ENCODE data around the gene BEX3.
A peak's percentile ranks its signal among the peaks of the same experiment; 100 is the strongest.

BEX3 gene

DNA sequence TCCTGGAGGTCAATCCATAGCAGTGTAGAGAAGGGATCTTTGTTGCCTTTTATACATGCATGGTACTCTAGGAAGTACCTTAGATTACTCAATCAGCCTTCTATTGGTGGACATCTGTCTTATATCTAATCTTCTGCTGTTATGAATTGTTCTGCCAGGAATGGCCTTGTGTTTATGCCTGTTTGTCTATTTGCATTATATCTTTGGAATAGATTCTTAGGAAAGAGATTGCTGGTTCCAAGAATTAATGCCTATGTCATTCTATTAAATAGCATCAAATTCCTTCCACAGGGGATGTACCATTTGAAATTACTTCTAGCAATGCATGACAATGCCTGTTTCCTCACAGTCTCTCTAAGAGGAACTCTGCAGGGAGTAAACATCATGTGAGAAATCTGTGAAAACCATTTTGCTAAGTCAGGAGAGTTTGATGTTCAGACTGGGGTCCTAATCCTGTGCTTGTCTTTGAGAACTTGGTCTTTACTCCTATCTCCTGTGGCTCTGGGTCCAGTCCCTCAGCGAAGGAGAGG lies 42.5 kb downstream of the BEX3 start:
- Histone ChIP-seq H3K9ac (peak overlapping the region in 1 of 11 experiments; percentile 67; a peak in 1 of 22 replicates), H3K4me2 (peak overlapping the region in 2 of 11 experiments; percentile 26 to 36; a peak in 4 of 22 replicates), H3K27ac (peak overlapping the region in 2 of 11 experiments; percentile 61 to 73; a peak in 3 of 22 replicates), H3K27me3 (no peaks in the 10 kb centered on the region), H3K9me3 (replicated peaks in 1 of 11) (no peaks in the 10 kb centered on the region), H4K20me1 (no peaks in the 10 kb centered on the region; a peak in 1 of 22 replicates), H3K4me3 (no peak overlapping the region), H3K36me3 (no peaks in the 10 kb centered on the region), H3K4me1 (peaks cover 0 to 44% (median 0%) of the 10 kb centered on the region in 10 experiments; a peak in 4 of 20 replicates)
- no peak for TF ChIP-seq Cebpa-rat (IDR thresholded peaks at IDR 0.05)

DNA sequence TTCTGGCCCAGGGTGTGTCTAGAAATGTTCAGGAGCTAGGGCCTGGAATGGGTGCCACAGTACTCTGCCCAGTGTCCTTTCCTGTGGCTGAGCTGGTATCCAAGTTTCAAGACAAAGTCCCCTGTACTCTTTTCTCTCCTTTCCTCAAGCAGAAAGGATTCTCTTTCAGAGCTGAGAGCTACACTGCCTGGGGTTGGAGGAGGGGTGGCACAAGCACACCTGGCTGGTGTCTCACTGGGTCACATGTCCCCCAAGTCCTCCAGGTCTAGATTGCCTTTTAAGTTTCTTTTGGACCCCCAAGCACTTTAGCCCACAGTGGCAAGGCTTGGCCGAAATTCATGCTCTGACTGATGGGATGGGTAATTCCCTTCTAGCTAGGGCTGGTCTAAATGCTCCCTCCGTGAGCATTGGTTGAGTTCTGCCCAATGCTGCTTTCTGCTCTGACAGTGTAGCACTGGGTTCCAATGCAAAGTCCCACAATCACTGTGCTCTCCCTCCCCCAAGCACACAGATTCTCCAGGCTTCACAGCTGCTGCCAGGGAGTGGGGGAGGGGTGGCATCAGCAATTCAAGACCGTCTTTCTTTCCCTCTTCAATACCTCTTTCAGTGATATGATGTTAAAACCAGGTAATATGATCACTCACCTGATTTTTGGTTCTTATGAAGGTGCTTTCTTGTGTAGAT lies 47.8 kb downstream of the BEX3 start:
- no peak overlapping the region for H3K4me3 ChIP-seq
- TF ChIP-seq Cebpa-rat (IDR thresholded peaks at IDR 0.05) = no peak
- no peak overlapping the region for H3K27ac ChIP-seq
- H3K27me3 ChIP-seq = no peaks in the 10 kb centered on the region
- no peaks in the 10 kb centered on the region for H3K36me3 ChIP-seq
- no peaks in the 10 kb centered on the region for H3K9me3 ChIP-seq (replicated peaks in 1 of 11)
- H3K4me1 ChIP-seq = peaks cover 0 to 5% (median 0%) of the 10 kb centered on the region in 10 experiments; a peak in 3 of 20 replicates
- no peak overlapping the region for H3K4me2 ChIP-seq
- no peaks in the 10 kb centered on the region for H4K20me1 ChIP-seq
- no peak overlapping the region for H3K9ac ChIP-seq

Measured in BLaER1 treated with 17β-estradiol and CSF1 and Interleukin-3, amounts not matched to agents 10 nM and 100 nM (cell line).